Pericardium fibroblast (primary cell): ENCODE results near the gene MEGF11. TPM values are rescaled to one million over a fixed set of nuclear protein-coding genes. Genes with fewer than 3 reads are reported as not detected.

Experiments used
- total RNA-seq: library from RNA; depleted of rRNA; stranded (reverse); fragments of >200 nt; gene quantifications from 2 replicates; pipeline ENCODE4 v1.2.3, GENCODE V29; 2015

The MEGF11 gene
- total RNA-seq = not detected in 2 replicates

GRCh38 chr15:66253418-66254088, at the start of gene MEGF11:
TSS of gene MEGF11 (minus strand) at chr15:66253750. CDS start at chr15:66128403, 125,347 bp downstream.

GRCh38 chr15:66293419-66294156, 40.0 kb upstream of the MEGF11 start, which contains the start of gene DIS3L:
TSS of gene DIS3L (plus strand) at chr15:66293568. CDS start at chr15:66293597, 29 bp downstream.

GRCh38 chr15:65869126-65869953, 384.2 kb downstream of the MEGF11 start, which contains the start of gene RAB11A:
TSS of gene RAB11A (plus strand) at chr15:65869491. CDS start at chr15:65869586, 95 bp downstream.

Other genes starting within 250 kb of the MEGF11 start
- 22.5 TPM in 2 replicates for gene DIS3L, start 39.8 kb upstream of the MEGF11 start, total RNA-seq
- 6.3 and 12.3 TPM in 2 replicates for gene TIPIN, start 102.9 kb upstream of the MEGF11 start, total RNA-seq
- 21.0 and 37.6 TPM in 2 replicates for gene MAP2K1, start 133.2 kb upstream of the MEGF11 start, total RNA-seq
- 8.3 and 9.2 TPM in 2 replicates for gene SNAPC5, start 244.0 kb upstream of the MEGF11 start, total RNA-seq